HL-60 (cell line): Measurements from ENCODE around the gene FAXC.

ENCODE experiments used
- POLR2AphosphoS5 ChIP-seq: IDR thresholded peaks from 2 replicates; pipeline ENCODE4 v1.6.1; 2012; ENCODE audit warnings: low read depth
- SPI1 ChIP-seq: IDR thresholded peaks from 2 replicates; pipeline ENCODE4 v1.6.1; 2012; ENCODE audit warnings: low read depth, mild to moderate bottlenecking, borderline replicate concordance
- TF ChIP-seq, protein P1 (sequence below): IDR thresholded peaks from one replicate; pipeline ENCODE4 v1.5.1; 2011; ENCODE audit warnings: low read length, control low read depth, inconsistent platforms; ENCODE audit not compliant: insufficient read depth

DNA sequence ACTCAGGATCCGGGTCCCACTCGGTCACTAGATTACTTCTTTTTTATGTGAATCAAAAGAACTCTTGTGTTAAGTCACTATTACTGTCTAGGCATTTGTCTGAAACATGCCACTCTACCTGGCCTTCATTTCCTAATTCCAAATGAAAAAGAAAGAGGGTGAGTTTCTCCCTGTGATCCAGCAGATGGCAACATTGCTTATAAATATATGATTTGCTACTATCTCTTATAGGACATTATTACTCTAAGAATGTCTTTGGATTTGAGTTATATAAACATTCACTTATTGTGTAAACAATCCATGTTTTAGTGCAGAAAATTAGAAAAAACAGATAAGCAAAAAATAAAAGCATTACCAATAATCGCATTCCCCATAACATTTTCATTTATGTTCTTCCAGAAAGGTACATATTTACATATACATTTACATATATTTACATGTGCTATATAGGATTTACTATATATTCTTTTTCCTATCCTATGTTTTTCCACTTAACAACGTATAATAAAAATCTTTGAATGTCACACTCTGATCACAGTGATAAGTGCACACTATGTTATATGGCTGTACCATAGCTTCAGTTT is 66.9 kb downstream of the FAXC start:
- TF ChIP-seq SPI1 (no peak), POLR2AphosphoS5 (no peak)
- TF ChIP-seq, protein P1, sequence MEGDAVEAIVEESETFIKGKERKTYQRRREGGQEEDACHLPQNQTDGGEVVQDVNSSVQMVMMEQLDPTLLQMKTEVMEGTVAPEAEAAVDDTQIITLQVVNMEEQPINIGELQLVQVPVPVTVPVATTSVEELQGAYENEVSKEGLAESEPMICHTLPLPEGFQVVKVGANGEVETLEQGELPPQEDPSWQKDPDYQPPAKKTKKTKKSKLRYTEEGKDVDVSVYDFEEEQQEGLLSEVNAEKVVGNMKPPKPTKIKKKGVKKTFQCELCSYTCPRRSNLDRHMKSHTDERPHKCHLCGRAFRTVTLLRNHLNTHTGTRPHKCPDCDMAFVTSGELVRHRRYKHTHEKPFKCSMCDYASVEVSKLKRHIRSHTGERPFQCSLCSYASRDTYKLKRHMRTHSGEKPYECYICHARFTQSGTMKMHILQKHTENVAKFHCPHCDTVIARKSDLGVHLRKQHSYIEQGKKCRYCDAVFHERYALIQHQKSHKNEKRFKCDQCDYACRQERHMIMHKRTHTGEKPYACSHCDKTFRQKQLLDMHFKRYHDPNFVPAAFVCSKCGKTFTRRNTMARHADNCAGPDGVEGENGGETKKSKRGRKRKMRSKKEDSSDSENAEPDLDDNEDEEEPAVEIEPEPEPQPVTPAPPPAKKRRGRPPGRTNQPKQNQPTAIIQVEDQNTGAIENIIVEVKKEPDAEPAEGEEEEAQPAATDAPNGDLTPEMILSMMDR, result peak; percentile 31
